Tibial artery (tissue), 4 donors: ENCODE data around the gene UBR1.

Source experiments
- DNase-seq, 2 donors: peaks; one replicate each; pipeline ENCODE4 v3.0.0-alpha.2; 2019
- H3K27ac ChIP-seq, 2 donors: fragments of 200-600 bp; sonication (generic) in 1 of 2; 1 replicate in 1 of 2; 2 replicates in 1 of 2; pipeline ENCODE4 v1.5.1; 2018 to 2019; ENCODE audit warnings: mild to moderate bottlenecking in 1 of 2
- H3K27me3 ChIP-seq, 2 donors: fragments of 200-600 bp; sonication (generic) in 1 of 2; one replicate each; pipeline versions ENCODE4 v1.5.1 to v1.6.0; 2016 to 2019
- H3K36me3 ChIP-seq, 3 donors: fragments of 200-600 bp; sonication (generic) in 2 of 3; one replicate each; pipeline ENCODE4 v1.5.1; 2016 to 2019; ENCODE audit warnings: mild to moderate bottlenecking in 2 of 3
- H3K4me1 ChIP-seq, 4 donors: fragments of 200-600 bp; sonication (generic) in 2 of 4; 1 replicate in 3 of 4; 2 replicates in 1 of 4; pipeline ENCODE4 v1.5.1; 2016 to 2019
- H3K4me3 ChIP-seq, 2 donors: fragments of 200-600 bp; sonication (generic) in 1 of 2; 1 replicate in 1 of 2; 2 replicates in 1 of 2; pipeline ENCODE4 v1.5.1; 2018 to 2019; ENCODE audit warnings: mild to moderate bottlenecking in 2 of 2
- H3K9me3 ChIP-seq, 3 donors: fragments of 200-600 bp; sonication (generic) in 1 of 3; one replicate each; pipeline ENCODE4 v1.5.1; 2016 to 2019
- intact Hi-C: fragments of 100-400 bp; cut with DNase I; formaldehyde crosslinking; loops from one replicate; pipeline ENCODE4 v1.15.0; 2023; ENCODE audit warnings: low total_unique reads
- TF ChIP-seq, protein P1 (sequence below), 2 experiments: fragments of 200-600 bp in 1 of 2; fragments of 450-650 bp in 1 of 2; IDR thresholded peaks; one replicate each; pipeline ENCODE4 v1.5.1; 2017 to 2019; ENCODE audit warnings: antibody characterized with exemption in 2 of 2, mild to moderate bottlenecking in 1 of 2, moderate library complexity in 1 of 2

Gene UBR1

DNA sequence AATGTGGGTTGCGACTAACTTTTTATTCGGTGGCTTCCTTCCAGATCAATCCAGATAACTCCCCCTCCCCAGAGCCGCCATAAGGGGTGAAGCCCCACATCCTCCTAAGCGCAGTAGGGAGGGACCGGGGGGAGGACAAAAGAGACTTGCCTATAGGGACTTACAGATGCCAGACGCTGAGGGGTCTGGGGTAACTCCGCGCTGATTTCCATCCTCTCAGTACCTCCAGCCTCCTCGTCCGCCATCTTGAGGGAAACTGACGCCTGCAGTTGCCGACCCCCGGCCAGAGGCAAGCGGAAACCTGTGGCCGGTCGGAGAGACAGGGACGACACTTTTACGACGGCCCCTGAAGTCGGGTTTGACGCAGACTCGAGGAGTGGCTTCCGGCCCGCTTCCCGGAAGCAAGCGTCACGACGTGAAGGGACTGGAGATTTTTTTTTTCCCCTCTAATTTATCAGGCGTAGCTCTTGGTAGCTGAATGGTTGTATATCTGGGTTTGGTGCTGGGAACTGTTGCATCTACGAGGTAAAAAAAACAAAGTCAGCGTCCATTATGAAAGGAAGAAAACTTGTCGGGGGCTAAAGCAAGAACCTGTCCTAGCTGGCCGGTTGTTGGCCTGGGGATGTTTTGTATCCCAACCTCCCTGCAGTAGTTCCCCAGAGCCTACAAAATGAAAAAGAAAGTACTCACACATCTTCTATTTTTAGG lies at the start of gene UBR1:
Gene UBR1, minus strand, starts transcription at position 261 of the 708 bp plus-strand sequence. Its CDS starts 16 bp downstream, at position 245.
- no peaks in the 10 kb centered on the region for H3K9me3 ChIP-seq
- H3K4me1 ChIP-seq: peaks cover 0 to 31% (median 17%) of the 10 kb centered on the region in 4 donors
- TF ChIP-seq, protein P1, sequence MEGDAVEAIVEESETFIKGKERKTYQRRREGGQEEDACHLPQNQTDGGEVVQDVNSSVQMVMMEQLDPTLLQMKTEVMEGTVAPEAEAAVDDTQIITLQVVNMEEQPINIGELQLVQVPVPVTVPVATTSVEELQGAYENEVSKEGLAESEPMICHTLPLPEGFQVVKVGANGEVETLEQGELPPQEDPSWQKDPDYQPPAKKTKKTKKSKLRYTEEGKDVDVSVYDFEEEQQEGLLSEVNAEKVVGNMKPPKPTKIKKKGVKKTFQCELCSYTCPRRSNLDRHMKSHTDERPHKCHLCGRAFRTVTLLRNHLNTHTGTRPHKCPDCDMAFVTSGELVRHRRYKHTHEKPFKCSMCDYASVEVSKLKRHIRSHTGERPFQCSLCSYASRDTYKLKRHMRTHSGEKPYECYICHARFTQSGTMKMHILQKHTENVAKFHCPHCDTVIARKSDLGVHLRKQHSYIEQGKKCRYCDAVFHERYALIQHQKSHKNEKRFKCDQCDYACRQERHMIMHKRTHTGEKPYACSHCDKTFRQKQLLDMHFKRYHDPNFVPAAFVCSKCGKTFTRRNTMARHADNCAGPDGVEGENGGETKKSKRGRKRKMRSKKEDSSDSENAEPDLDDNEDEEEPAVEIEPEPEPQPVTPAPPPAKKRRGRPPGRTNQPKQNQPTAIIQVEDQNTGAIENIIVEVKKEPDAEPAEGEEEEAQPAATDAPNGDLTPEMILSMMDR (IDR thresholded peaks at IDR 0.05): no peak
- no peaks in the 10 kb centered on the region for H3K27me3 ChIP-seq
- H3K27ac ChIP-seq: peak within 1 kb of the TSS; percentile 83 to 94
- peak within 1 kb of the TSS; percentile 57 to 85 for H3K4me3 ChIP-seq
- DNase-seq: peak; percentile 90 to 94
- peaks cover 0 to 18% (median 0%) of the 10 kb centered on the region in 3 donors for H3K36me3 ChIP-seq
- intact Hi-C loops: no loop called here

DNA sequence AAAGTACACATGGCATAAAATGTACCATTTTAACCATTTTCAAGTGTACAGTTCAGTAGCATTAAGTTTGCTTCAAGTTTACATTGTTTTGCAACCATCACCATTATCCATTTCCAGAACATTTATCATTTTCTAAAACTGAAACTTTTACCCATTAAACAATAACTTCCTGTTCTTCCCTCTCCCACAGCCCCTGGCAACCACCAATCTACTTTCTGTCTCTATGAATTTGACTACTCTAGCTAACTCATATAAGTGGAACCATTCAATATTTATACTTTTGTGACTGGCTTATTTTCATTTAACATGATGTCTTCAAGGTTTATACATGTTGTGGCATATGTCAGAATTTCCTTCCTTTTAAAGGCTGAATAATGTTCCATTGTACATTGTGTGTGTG lies 47.4 kb upstream of the UBR1 start:
- TF ChIP-seq, protein P1 (IDR thresholded peaks at IDR 0.05): no peak

DNA sequence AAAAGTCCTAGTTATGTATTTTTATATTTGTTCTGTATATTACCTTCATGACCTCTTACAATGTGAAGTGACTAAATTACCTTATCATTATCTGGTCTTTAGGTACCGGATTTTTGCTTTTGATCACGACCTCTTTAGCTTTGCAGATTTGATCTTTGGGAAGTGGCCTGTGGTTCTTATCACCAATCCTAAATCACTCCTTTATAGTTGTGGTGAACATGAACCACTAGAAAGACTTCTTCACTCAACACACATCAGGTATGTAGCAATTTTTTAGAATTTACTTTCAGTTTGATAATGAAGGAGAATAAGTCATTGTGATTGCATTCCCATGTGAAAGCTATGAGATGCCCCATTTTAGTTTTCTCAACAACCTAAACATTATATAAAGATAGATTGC lies 45.9 kb upstream of the UBR1 start:
- no peaks in the 10 kb centered on the region for H3K4me1 ChIP-seq
- no peak overlapping the region for H3K27ac ChIP-seq
- no peak for DNase-seq
- intact Hi-C loops: no loop called here
- H3K27me3 ChIP-seq: no peaks in the 10 kb centered on the region
- H3K4me3 ChIP-seq: no peak overlapping the region
- peaks cover 62 to 79% (median 64%) of the 10 kb centered on the region in 3 donors for H3K36me3 ChIP-seq
- no peaks in the 10 kb centered on the region for H3K9me3 ChIP-seq
- TF ChIP-seq, protein P1 (IDR thresholded peaks at IDR 0.05): no peak

More for the DNA sequence above, 47.4 kb upstream of the UBR1 start:
- no peak overlapping the region for H3K4me3 ChIP-seq
- peaks cover 62 to 80% (median 66%) of the 10 kb centered on the region in 3 donors for H3K36me3 ChIP-seq
- no peaks in the 10 kb centered on the region for H3K4me1 ChIP-seq
- intact Hi-C loops: no loop called here
- no peak overlapping the region for H3K27ac ChIP-seq
- no peaks in the 10 kb centered on the region for H3K9me3 ChIP-seq
- no peaks in the 10 kb centered on the region for H3K27me3 ChIP-seq
- no peak for DNase-seq

DNA sequence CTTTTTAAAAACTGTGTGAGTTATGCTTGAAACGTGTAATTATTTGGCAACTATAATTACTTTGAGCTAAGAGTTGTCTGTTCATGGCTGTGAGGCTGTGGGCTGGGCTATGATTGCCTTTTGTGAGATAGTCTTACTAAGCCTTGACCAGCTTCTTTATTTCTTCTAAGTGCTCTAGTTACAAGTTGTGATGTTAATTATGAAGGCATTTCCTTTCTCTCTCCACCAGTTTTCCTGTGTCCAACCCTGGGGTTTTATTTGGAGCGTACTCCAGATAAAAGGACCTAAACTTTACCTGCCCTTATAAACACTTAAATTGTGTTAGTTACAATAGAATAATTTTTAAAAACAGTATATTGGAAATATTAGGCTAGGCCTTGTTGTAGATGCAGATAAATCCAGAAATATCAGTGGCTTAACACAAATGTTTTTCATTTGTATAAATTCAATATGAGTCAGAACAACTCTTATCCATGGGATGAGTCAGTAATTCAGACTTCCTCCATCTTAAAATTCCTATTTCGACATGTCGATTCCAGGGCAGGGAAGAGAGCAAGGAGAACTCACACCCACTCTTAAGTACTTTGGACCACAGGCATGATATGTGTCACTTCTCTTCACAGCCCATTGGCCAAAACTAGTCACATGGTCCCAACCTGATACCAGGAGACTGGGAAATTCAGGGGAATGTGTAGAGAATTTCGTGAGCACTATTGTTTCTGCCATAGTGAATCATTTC lies 44.5 kb upstream of the UBR1 start:
- Histone ChIP-seq H3K9me3 (no peaks in the 10 kb centered on the region), H3K27me3 (no peaks in the 10 kb centered on the region), H3K36me3 (peaks cover 54 to 76% (median 54%) of the 10 kb centered on the region in 3 donors), H3K4me1 (no peaks in the 10 kb centered on the region), H3K4me3 (no peak overlapping the region), H3K27ac (no peak overlapping the region)
- intact Hi-C loops: no loop called here
- no peak for DNase-seq
- TF ChIP-seq, protein P1 (IDR thresholded peaks at IDR 0.05): no peak

DNA sequence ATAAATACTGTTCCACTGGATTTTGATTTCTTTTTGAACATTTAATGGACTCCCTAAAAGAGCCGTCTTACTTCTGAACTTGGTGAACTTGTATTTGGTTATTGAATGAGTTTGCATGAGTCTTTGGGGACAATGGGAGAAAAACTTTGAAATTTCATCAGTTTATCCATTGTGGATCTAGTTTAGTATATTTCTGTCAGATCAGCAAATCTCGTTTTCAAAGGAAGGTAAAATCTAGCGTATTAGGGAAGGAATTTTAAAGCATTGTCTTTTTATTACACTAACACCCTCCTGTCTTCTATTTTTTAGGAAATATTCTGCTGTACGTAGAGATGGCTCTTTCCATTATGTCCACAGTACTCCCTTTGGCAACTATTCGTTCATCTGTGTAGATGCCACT lies 40.3 kb upstream of the UBR1 start:
- Histone ChIP-seq H3K27me3 (no peaks in the 10 kb centered on the region), H3K27ac (no peak overlapping the region), H3K4me3 (no peak overlapping the region), H3K9me3 (no peaks in the 10 kb centered on the region), H3K36me3 (peaks cover 25 to 60% (median 31%) of the 10 kb centered on the region in 3 donors), H3K4me1 (no peaks in the 10 kb centered on the region)
- DNase-seq: no peak
- TF ChIP-seq, protein P1 (IDR thresholded peaks at IDR 0.05): no peak
- intact Hi-C loops: no loop called here
